Fibroblast of mammary gland (primary cell): ENCODE data around the gene VWA3A.
A peak's percentile ranks its signal among the peaks of the same experiment; 100 is the strongest.
"Not testable (repeated sequence)": the region's sequence is repeated elsewhere in the genome, so short reads cannot be mapped to it uniquely, and the experiment has no call there.

ENCODE experiments used
- DNase-seq: peaks from one replicate; pipeline ENCODE4 v3.0.0-alpha.2; 2010; ENCODE audit warnings: low read depth
- H3K4me3 ChIP-seq: 2 replicates; pipeline ENCODE4 v1.5.1; 2011; ENCODE audit warnings: low read depth, mild to moderate bottlenecking, low read length, moderate library complexity; ENCODE audit not compliant: control insufficient read depth
- CTCF ChIP-seq: conservative IDR thresholded peaks from 2 replicates; pipeline ENCODE4 v1.5.1; 2011; ENCODE audit warnings: low read depth, low read length, inconsistent platforms; ENCODE audit not compliant: control insufficient read depth, insufficient read depth

The VWA3A gene

GRCh38 chr16:22194707-22195444, 102.5 kb downstream of the VWA3A start:
- H3K4me3 ChIP-seq = no peak overlapping the region
- DNase-seq = no peak
- TF ChIP-seq CTCF = no peak

- TF ChIP-seq CTCF = no peak
- DNase-seq = no peak
- H3K4me3 ChIP-seq = no peak overlapping the region
Measured at GRCh38 chr16:22195445-22195694, 103.0 kb downstream of the VWA3A start.

- H3K4me3 ChIP-seq = peak overlapping the region; percentile 65
- peak; percentile 86 for DNase-seq
- TF ChIP-seq CTCF = peak; percentile 87
Measured at GRCh38 chr16:22195695-22196558, 103.6 kb downstream of the VWA3A start.

- not testable (repeated sequence) for DNase-seq
- peak overlapping the region; percentile 65 for H3K4me3 ChIP-seq
Measured at GRCh38 chr16:22196559-22197168, 104.3 kb downstream of the VWA3A start.

GRCh38 chr16:22198547-22199293, 106.4 kb downstream of the VWA3A start:
- no peak for TF ChIP-seq CTCF
- no peak overlapping the region for H3K4me3 ChIP-seq
- peak; percentile 40 for DNase-seq

- H3K4me3 ChIP-seq = no peak overlapping the region
- no peak for TF ChIP-seq CTCF
- DNase-seq = no peak
Measured at GRCh38 chr16:22202261-22202637, 109.9 kb downstream of the VWA3A start.
